Hepatocyte (in vitro differentiated cells): ENCODE data around the gene TEDDM1.

Experiments used
- EZH2phosphoT487 ChIP-seq: fragments of 200-600 bp; sonication (generic); IDR thresholded peaks from one replicate; pipeline ENCODE4 v1.6.1; 2018; ENCODE audit warnings: antibody characterized with exemption, mild to moderate bottlenecking, low read depth, moderate library complexity; ENCODE audit not compliant: unreplicated experiment, severe bottlenecking
- TF ChIP-seq, protein P1 (sequence below): fragments of 200-600 bp; sonication (generic); IDR thresholded peaks from 2 replicates; pipeline ENCODE4 v1.5.1; 2016; ENCODE audit warnings: antibody characterized with exemption, mild to moderate bottlenecking; ENCODE audit not compliant: poor library complexity

DNA sequence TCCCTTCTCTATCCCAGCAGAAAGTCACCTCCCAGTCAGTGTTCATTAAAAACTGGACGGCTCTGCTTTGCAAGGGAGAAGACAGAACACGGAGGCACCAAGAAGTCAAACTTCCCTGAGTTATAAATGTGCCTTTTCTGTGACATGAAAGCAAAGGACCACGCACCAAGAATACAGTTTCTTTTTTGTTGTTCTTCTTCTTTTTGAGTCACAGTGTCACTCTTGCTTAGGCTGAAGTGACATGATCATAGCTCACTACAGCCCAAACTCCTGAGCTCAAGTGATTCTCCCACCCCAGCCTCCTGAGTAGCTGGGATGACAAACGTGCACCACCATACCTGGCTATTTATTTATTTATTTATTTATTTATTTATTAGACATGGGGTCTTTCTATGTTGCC, 31.6 kb downstream of the TEDDM1 start:
- TF ChIP-seq, protein P1, sequence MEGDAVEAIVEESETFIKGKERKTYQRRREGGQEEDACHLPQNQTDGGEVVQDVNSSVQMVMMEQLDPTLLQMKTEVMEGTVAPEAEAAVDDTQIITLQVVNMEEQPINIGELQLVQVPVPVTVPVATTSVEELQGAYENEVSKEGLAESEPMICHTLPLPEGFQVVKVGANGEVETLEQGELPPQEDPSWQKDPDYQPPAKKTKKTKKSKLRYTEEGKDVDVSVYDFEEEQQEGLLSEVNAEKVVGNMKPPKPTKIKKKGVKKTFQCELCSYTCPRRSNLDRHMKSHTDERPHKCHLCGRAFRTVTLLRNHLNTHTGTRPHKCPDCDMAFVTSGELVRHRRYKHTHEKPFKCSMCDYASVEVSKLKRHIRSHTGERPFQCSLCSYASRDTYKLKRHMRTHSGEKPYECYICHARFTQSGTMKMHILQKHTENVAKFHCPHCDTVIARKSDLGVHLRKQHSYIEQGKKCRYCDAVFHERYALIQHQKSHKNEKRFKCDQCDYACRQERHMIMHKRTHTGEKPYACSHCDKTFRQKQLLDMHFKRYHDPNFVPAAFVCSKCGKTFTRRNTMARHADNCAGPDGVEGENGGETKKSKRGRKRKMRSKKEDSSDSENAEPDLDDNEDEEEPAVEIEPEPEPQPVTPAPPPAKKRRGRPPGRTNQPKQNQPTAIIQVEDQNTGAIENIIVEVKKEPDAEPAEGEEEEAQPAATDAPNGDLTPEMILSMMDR: no peak
- no peak for TF ChIP-seq EZH2phosphoT487
